NCI-H187 treated with DMSO at 0.1 percent for 48 hours (cell line): ENCODE results near the gene COLEC11.
A peak's percentile ranks its signal among the peaks of the same experiment; 100 is the strongest.
"Not testable (repeated sequence)": the region's sequence is repeated elsewhere in the genome, so short reads cannot be mapped to it uniquely, and the experiment has no call there.

Source experiments
- DNase-seq: peaks from one replicate; lab custom pipeline; 2025; lab: John Stamatoyannopoulos, UW

Gene COLEC11

GRCh38 chr2:3594493-3595281 lies at the start of gene COLEC11:
Gene COLEC11, plus strand, starts transcription at chr2:3595112. Its CDS starts 9,229 bp downstream, at chr2:3604341.
- no peak for DNase-seq

GRCh38 chr2:3545788-3546478 lies 49.0 kb upstream of the COLEC11 start:
- no peak for DNase-seq

- DNase-seq: no peak
Observed at GRCh38 chr2:3547915-3548314, 47.0 kb upstream of the COLEC11 start.

GRCh38 chr2:3553946-3554345 lies 41.0 kb upstream of the COLEC11 start:
- DNase-seq: no peak

GRCh38 chr2:3557639-3558204 lies 37.2 kb upstream of the COLEC11 start:
- DNase-seq: no peak

- peak; percentile 92 for DNase-seq
Observed at GRCh38 chr2:3558205-3559014, 36.5 kb upstream of the COLEC11 start, which contains the start of gene RNASEH1. Gene RNASEH1, minus strand, starts transcription at chr2:3558333. Its CDS starts 73 bp downstream, at chr2:3558260.

GRCh38 chr2:3563521-3563976 lies 31.4 kb upstream of the COLEC11 start:
- no peak for DNase-seq

GRCh38 chr2:3565117-3565516 lies 29.8 kb upstream of the COLEC11 start:
- DNase-seq: no peak

GRCh38 chr2:3566806-3567205 lies 28.1 kb upstream of the COLEC11 start:
- DNase-seq: no peak

GRCh38 chr2:3569656-3570055 lies 25.3 kb upstream of the COLEC11 start:
- not testable (repeated sequence) for DNase-seq

- DNase-seq: no peak
Observed at GRCh38 chr2:3571284-3571683, 23.6 kb upstream of the COLEC11 start.

GRCh38 chr2:3572620-3573019 lies 22.3 kb upstream of the COLEC11 start:
- DNase-seq: no peak

- no peak for DNase-seq
Observed at GRCh38 chr2:3574155-3574554, 20.8 kb upstream of the COLEC11 start.

- no peak for DNase-seq
Observed at GRCh38 chr2:3575534-3576262, 19.2 kb upstream of the COLEC11 start.

GRCh38 chr2:3576263-3576630 lies 18.7 kb upstream of the COLEC11 start:
- not testable (repeated sequence) for DNase-seq

- no peak for DNase-seq
Observed at GRCh38 chr2:3578987-3579386, 15.9 kb upstream of the COLEC11 start.

GRCh38 chr2:3580449-3580848 lies 14.5 kb upstream of the COLEC11 start:
- no peak for DNase-seq

GRCh38 chr2:3581367-3582262 lies 13.3 kb upstream of the COLEC11 start:
- DNase-seq: no peak

GRCh38 chr2:3584076-3584475 lies 10.8 kb upstream of the COLEC11 start:
- DNase-seq: no peak

GRCh38 chr2:3584608-3585260 lies 10.2 kb upstream of the COLEC11 start:
- DNase-seq: no peak
